ENCODE results near the gene PSTPIP1. TPM values are rescaled to one million over a fixed set of nuclear protein-coding genes. Genes with fewer than 3 reads are reported as not detected.
"Not testable (repeated sequence)": the region's sequence is repeated elsewhere in the genome, so short reads cannot be mapped to it uniquely, and the experiment has no call there.

The PSTPIP1 gene
- total RNA-seq, 1 experiment from 2014 or later = 1.2 TPM

DNA sequence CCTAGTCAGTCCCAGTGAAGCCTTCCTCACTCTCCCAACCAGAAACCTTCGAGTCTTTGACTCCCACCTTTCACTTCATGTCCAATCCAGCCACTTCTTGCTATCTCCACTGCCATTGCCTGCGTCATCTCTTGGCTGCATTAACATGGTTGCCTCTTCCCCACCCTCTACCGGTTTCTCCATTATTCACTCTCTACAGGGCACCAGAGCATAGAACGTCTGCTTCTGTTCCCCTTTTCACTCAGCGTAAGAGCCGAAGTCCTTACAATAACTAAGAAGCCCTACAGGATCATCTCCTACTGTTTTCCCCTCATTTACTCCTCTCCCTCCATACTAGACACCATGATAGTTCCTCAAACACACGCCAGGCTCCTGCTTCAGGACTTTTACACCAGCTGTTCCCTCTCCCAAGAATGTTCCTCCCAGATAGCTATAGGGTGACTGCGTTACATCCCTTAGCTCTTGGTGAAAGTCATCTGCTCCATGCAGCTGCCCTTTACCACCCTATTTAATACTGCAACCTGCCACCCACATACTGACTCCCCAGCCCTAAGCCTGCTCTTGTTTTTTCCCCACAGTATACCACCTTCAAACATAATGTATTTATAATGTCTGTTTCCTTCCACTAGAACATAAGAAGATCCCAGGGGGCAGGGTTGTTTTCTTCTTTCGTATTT, 32.5 kb upstream of the PSTPIP1 start:
- no TSS peak for BruUV-seq (replicated peaks)
- ChIA-PET POLR2A (interaction anchor here (0.6 kb wide), 1 partner anchor 86 kb away, joined by 3 read pairs; no protein-coding TSS in a partner anchor), CTCF (interaction anchor here (0.6 to 0.9 kb wide), 4 partner anchors 21 to 814 kb away, joined by 3 read pairs; no protein-coding TSS in a partner anchor)
- no peak overlapping the region for H3K27ac Mint-ChIP-seq (ENCODE audit: low read depth, unreplicated experiment)
- intact Hi-C loops (cut with micrococcal nuclease) = no loop called here
- DNase-seq (ENCODE audit: unreplicated experiment) = no peak
- peaks cover 6% of the 10 kb centered on the region for H3K4me1 Mint-ChIP-seq (ENCODE audit: insufficient read depth, unreplicated experiment)
- H3K9me3 Mint-ChIP-seq (ENCODE audit: unreplicated experiment) = no peaks in the 10 kb centered on the region
- TF ChIP-seq, protein P1, sequence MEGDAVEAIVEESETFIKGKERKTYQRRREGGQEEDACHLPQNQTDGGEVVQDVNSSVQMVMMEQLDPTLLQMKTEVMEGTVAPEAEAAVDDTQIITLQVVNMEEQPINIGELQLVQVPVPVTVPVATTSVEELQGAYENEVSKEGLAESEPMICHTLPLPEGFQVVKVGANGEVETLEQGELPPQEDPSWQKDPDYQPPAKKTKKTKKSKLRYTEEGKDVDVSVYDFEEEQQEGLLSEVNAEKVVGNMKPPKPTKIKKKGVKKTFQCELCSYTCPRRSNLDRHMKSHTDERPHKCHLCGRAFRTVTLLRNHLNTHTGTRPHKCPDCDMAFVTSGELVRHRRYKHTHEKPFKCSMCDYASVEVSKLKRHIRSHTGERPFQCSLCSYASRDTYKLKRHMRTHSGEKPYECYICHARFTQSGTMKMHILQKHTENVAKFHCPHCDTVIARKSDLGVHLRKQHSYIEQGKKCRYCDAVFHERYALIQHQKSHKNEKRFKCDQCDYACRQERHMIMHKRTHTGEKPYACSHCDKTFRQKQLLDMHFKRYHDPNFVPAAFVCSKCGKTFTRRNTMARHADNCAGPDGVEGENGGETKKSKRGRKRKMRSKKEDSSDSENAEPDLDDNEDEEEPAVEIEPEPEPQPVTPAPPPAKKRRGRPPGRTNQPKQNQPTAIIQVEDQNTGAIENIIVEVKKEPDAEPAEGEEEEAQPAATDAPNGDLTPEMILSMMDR (IDR thresholded peaks at IDR 0.05; ENCODE audit: unreplicated experiment) = no peak
- H3K27me3 Mint-ChIP-seq (ENCODE audit: insufficient read depth, unreplicated experiment) = peaks cover 27% of the 10 kb centered on the region
- H3K4me3 Mint-ChIP-seq (ENCODE audit: unreplicated experiment) = no peak overlapping the region
- H3K36me3 Mint-ChIP-seq (ENCODE audit: insufficient read depth, unreplicated experiment) = no peaks in the 10 kb centered on the region

DNA sequence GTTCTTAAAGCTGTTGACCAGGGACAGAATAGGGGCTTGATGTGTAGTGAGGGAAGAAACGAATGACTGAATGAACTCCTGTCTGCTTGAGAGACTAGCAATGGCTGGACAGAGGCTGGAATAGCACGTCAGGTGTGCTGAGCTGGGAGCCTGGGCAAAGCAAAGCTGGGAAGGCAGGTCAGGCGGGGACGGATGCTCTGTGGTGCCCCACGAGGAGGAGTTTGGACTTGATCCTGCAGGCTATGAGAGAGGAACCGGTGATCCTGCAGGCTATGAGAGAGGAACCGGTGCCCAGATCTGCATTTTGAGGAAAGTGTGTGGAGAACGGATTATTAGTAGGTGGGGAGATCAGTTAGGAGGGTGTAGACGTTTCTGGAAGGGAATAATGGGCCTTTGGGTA, 31.3 kb upstream of the PSTPIP1 start:
- no TSS peak for BruUV-seq (replicated peaks)
- ChIA-PET POLR2A (interaction anchor here (0.9 kb wide), 1 partner anchor 21 kb away, joined by 5 read pairs; no protein-coding TSS in a partner anchor), CTCF (interaction anchor here (0.6 kb wide), 1 partner anchor 1655 kb away, joined by 3 read pairs; no protein-coding TSS in a partner anchor)
- intact Hi-C loops (cut with micrococcal nuclease) = no loop called here
- H3K4me1 Mint-ChIP-seq (ENCODE audit: insufficient read depth, unreplicated experiment) = peaks cover 6% of the 10 kb centered on the region
- no peaks in the 10 kb centered on the region for H3K36me3 Mint-ChIP-seq (ENCODE audit: insufficient read depth, unreplicated experiment)
- H3K27ac Mint-ChIP-seq (ENCODE audit: low read depth, unreplicated experiment) = no peak overlapping the region
- peak; percentile 6 for DNase-seq (ENCODE audit: unreplicated experiment)
- H3K4me3 Mint-ChIP-seq (ENCODE audit: unreplicated experiment) = no peak overlapping the region
- no peaks in the 10 kb centered on the region for H3K9me3 Mint-ChIP-seq (ENCODE audit: unreplicated experiment)
- peaks cover 27% of the 10 kb centered on the region for H3K27me3 Mint-ChIP-seq (ENCODE audit: insufficient read depth, unreplicated experiment)
- TF ChIP-seq, protein P1 (IDR thresholded peaks at IDR 0.05; ENCODE audit: unreplicated experiment) = no peak

DNA sequence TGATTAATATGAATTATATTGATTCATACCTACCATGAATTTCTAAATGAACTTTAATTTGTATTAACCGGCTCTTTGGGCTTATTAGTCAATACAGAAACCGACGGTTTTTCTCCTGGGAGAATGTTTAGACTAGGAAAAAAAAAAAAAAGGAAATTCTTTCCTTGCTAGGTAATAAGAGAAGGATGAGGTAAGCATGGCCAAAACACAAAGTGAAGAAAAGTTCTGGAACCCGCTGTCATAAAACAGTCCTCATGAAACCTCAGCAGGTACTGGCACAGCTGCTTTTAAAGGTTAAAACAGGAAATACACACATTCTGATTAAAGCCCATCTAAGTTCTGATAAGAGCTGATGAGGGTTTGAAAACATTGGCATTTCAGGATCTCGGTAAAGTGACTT, 30.8 kb upstream of the PSTPIP1 start:
- Mint-ChIP-seq H3K4me3 (ENCODE audit: unreplicated experiment) (no peak overlapping the region), H3K27ac (ENCODE audit: low read depth, unreplicated experiment) (no peak overlapping the region), H3K4me1 (ENCODE audit: insufficient read depth, unreplicated experiment) (peaks cover 6% of the 10 kb centered on the region), H3K9me3 (ENCODE audit: unreplicated experiment) (no peaks in the 10 kb centered on the region), H3K36me3 (ENCODE audit: insufficient read depth, unreplicated experiment) (no peaks in the 10 kb centered on the region), H3K27me3 (ENCODE audit: insufficient read depth, unreplicated experiment) (peaks cover 27% of the 10 kb centered on the region)
- no peak for DNase-seq (ENCODE audit: unreplicated experiment)
- POLR2A ChIA-PET = interaction anchor here (0.8 to 0.9 kb wide), 2 partner anchors 10 to 22 kb away, joined by 3 to 5 read pairs; no protein-coding TSS in a partner anchor
- TF ChIP-seq, protein P1 (IDR thresholded peaks at IDR 0.05; ENCODE audit: unreplicated experiment) = no peak
- CTCF ChIA-PET = interaction anchor here (0.6 kb wide), 3 partner anchors 11 to 1655 kb away, joined by 3 read pairs; no protein-coding TSS in a partner anchor
- no TSS peak for BruUV-seq (replicated peaks)
- intact Hi-C loops (cut with micrococcal nuclease) = no loop called here

DNA sequence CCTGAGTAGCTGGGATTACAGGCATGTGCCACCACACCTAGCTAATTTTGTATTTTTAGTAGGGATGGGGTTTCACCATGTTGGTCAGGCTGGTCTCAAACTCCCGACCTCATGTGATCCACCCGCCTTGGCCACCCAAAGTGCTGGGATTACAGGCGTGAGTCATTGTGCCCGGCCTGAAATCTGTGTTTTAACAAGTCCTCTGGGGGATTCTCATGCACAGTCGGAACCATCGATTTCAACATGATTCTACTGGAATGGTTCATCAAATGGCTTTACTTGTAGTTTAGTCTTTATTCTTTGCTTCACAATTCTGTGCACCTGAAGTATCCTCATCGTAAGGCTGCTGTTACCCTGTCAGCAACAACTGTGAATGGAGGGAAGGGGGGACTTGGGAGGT, 28.9 kb upstream of the PSTPIP1 start:
- BruUV-seq (replicated peaks); H3K36me3 Mint-ChIP-seq (ENCODE audit: insufficient read depth, unreplicated experiment); intact Hi-C loops (cut with micrococcal nuclease); H3K4me3 Mint-ChIP-seq (ENCODE audit: unreplicated experiment); H3K4me1 Mint-ChIP-seq (ENCODE audit: insufficient read depth, unreplicated experiment); CTCF ChIA-PET; H3K9me3 Mint-ChIP-seq (ENCODE audit: unreplicated experiment); H3K27ac Mint-ChIP-seq (ENCODE audit: low read depth, unreplicated experiment); POLR2A ChIA-PET: not testable (repeated sequence)
- peaks cover 27% of the 10 kb centered on the region for H3K27me3 Mint-ChIP-seq (ENCODE audit: insufficient read depth, unreplicated experiment)
- DNase-seq (ENCODE audit: unreplicated experiment) = peak; percentile 38
